Suppressor macrophage (primary cell): ENCODE data around the gene PTGER1.
A peak's percentile ranks its signal among the peaks of the same experiment; 100 is the strongest.

Experiments used
- DNase-seq, 4 experiments: peaks; one replicate each; pipeline ENCODE4 v3.0.0-alpha.2; 2020 to 2022

The PTGER1 gene

GRCh38 chr19:14441041-14441938, 33.9 kb downstream of the PTGER1 start:
- no peak for DNase-seq

DNA sequence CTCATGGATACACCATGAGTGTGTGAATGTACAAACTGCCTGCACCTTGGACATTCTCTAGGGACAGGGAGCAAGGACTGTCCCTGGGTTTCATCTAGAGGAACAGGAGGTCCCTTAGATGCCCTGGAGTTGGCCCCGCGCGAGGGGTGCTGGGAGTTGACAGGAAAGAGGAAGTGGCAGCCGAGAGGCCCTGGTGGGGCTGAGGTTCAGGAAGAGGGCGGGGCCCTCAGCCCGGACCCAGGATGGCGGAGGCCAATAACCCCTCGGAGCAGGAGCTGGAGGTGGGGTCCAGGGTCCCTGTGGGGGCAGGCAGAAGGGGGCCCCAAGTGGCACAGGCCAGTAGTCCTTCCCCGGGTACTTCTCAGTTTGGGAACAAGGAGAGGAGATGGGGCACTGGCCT, 35.1 kb downstream of the PTGER1 start:
- DNase-seq: peak; percentile 87 to 95 (median 92)

DNA sequence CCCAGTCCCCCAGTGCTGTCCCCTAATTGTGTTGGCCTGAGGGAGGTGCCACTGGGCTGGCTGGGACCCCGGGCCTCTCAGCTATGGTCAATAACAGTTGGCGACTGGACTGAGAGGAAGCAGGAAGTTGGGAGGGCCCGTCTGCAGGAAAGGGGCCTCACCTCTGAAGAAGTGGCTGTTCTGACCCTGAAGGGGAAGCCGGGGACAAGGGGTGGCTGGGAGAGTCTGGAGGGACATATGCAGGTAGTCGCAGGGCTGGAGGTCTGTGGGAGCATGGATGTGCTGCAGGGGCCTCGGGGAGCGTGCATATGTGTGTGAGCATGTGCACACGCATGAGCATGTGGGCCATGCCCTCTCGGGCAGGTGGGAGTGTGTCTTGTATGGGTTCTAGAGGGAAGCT, 36.1 kb downstream of the PTGER1 start:
- no peak for DNase-seq

GRCh38 chr19:14437578-14438140, 37.5 kb downstream of the PTGER1 start:
- DNase-seq: no peak

- DNase-seq: no peak
Observed at GRCh38 chr19:14435320-14436050, 39.7 kb downstream of the PTGER1 start.

GRCh38 chr19:14434543-14435319, 40.4 kb downstream of the PTGER1 start:
- DNase-seq: peak; percentile 29 to 67 (median 50)

DNA sequence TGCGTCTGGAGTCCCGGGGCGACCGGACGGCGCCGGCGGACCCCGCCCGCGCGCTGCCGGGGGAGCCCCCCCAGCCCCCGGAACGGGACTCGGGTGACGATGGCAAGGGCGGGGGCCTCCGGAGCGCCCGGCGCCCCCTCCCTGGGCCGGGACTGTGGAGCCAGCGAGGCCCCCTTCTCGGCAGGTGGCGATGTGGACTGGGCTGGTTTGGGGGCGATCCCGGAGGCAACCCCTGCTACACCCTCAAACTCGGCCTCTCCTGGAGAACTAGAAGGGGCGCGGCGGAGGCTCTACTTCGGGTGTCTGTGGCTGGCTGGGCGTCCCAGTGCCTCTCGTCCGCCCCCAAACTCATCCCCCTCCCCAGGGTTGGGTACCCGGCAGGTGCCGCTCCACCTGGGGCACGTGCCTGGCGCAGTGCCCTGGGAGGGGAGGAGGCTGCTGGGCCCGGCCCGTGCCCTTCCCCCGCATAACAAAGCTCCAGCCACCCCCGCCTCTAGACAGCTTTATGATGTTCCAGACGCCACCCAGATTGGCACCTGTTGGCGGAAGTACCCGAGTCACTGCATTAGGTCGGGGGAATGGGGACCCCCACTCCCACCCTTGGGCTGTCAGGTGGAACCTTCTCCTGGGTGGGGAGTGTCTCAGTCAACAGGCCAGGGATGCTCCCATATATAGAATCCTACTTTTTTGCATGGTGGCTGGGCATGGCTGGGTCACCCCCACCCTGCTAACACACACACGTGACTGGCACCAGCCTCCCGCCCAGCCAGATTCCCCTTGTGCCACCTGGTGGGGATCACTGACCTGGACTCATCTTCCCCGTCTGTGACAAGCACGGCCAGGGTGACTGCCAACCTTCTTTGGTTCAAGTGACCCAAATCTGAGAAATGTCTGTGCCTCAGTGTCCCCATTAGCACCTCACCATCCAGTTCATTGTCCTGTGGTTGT, 41.3 kb downstream of the PTGER1 start:
- DNase-seq: no peak

GRCh38 chr19:14432791-14433553, 42.2 kb downstream of the PTGER1 start, which contains the start of gene PKN1:
PKN1 (plus strand) TSS chr19:14433306; CDS start chr19:14433522, 216 bp downstream.
- peak in 3 of 4 experiments; percentile 43 to 83 (median 80) for DNase-seq

GRCh38 chr19:14430712-14431111, 44.4 kb downstream of the PTGER1 start:
- no peak for DNase-seq

- no peak for DNase-seq
Observed at GRCh38 chr19:14428882-14429416, 46.2 kb downstream of the PTGER1 start.

DNA sequence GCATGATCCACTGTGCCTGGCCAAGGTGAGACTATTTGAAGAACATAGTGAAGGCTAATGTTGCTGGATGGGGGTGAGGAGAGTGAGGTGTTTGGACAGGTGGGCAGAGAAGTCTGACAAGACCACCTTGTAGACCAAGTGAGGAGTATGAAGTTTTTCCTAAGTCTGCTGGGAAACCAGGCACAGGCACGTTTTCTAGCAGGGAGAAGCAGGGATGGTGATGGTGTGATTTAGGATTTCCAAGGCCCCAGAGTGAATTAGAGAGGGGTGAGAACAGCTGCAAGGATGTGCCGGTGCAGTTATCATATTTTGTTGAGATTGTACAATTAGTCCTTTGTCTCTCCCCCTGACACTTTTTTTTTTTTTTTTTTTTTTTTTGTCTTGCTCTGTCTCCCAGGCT, 47.7 kb downstream of the PTGER1 start:
- DNase-seq: no peak

DNA sequence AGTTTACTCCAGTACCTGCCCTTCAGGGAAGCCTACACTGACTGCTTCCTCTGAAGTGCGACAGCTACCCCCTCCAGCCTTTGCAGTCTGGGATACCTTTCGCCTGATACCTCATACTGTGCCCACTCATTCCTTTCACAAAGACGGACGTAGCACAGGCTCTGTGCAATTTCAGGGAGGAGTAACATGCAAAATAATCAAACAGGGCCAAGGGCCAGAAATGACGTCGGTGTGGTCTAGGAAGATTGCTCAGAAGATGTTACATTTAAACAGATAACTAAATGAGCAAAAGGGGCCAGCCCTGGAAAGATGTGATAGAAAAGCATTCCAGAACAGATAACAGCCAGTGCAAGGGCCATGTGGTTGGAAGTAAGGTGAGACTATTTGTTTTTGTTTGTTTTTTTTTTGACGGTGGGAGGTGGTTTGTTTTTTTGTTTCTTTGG, 49.4 kb downstream of the PTGER1 start:
- DNase-seq: no peak
